GM19025 (cell line): ENCODE data around the gene SPAG17.
"Not testable (repeated sequence)": the region's sequence is repeated elsewhere in the genome, so short reads cannot be mapped to it uniquely, and the experiment has no call there.

Experiments used
- ATAC-seq: cut with Tn5 transposase; IDR thresholded peaks from one replicate; pipeline ENCODE4 v1.9.1; 2021; ENCODE audit warnings: mild to moderate bottlenecking, low read depth, moderate library complexity; ENCODE audit not compliant: unreplicated experiment

The SPAG17 gene

GRCh38 chr1:117922717-117923116 lies 262.3 kb downstream of the SPAG17 start:
- not testable (repeated sequence) for ATAC-seq

GRCh38 chr1:117921991-117922390 lies 263.0 kb downstream of the SPAG17 start:
- no peak for ATAC-seq

- no peak for ATAC-seq
These were observed 265.7 kb downstream of the SPAG17 start for GRCh38 chr1:117919376-117919775.

DNA sequence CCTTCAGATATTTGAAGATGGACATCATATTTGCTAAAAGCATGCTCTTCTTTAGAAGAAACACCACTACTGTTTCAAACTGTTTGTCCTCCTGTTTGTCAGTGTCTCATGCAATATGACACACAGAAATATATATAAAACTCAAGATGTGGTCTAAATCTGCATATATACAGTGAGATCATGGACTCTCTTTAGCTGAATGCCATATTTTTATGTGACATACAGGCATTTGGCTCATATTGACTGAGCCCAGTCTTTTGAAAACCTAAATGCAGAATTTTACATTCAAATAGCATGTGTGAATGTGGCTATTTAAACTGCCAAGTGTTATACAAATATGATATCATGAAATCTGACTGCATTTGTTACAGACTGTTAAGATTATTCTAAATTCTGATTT lies 274.0 kb downstream of the SPAG17 start:
- no peak for ATAC-seq

GRCh38 chr1:117905019-117905418 lies 280.0 kb downstream of the SPAG17 start:
- no peak for ATAC-seq

- no peak for ATAC-seq
These were observed 280.5 kb downstream of the SPAG17 start for GRCh38 chr1:117904485-117904884.
